Muscle layer of colon (tissue), 2 donors: Measurements from ENCODE around the gene SSR2.
A peak's percentile ranks its signal among the peaks of the same experiment; 100 is the strongest.

Experiments used
- H3K27ac ChIP-seq: one replicate; pipeline ENCODE4 v1.7.0; 2013; ENCODE audit warnings: low read depth, mild to moderate bottlenecking, low read length, moderate library complexity
- H3K27me3 ChIP-seq, 2 donors: one replicate each; pipeline ENCODE4 v1.7.0; 2013; ENCODE audit warnings: low read length in 2 of 2, mild to moderate bottlenecking in 2 of 2; ENCODE audit not compliant: insufficient read depth in 2 of 2, control insufficient read depth in 1 of 2
- H3K36me3 ChIP-seq: one replicate; pipeline ENCODE4 v1.7.0; 2013; ENCODE audit warnings: mild to moderate bottlenecking, low read length; ENCODE audit not compliant: insufficient read depth
- H3K4me1 ChIP-seq: one replicate; pipeline ENCODE4 v1.7.0; 2013; ENCODE audit warnings: mild to moderate bottlenecking, low read length; ENCODE audit not compliant: insufficient read depth
- H3K4me3 ChIP-seq, 2 donors: one replicate each; pipeline ENCODE4 v1.7.0; 2013; ENCODE audit warnings: low read length in 2 of 2, low read depth in 1 of 2, mild to moderate bottlenecking in 1 of 2, moderate library complexity in 1 of 2
- H3K9ac ChIP-seq: one replicate; pipeline ENCODE4 v1.7.0; 2013; ENCODE audit warnings: low read length
- H3K9me3 ChIP-seq: one replicate; pipeline ENCODE4 v1.7.0; 2013; ENCODE audit warnings: mild to moderate bottlenecking, low read length
- donor health status: abdominal sarcoma.
- donor health status: Adenocarcinoma of cecum.

SSR2 gene

DNA sequence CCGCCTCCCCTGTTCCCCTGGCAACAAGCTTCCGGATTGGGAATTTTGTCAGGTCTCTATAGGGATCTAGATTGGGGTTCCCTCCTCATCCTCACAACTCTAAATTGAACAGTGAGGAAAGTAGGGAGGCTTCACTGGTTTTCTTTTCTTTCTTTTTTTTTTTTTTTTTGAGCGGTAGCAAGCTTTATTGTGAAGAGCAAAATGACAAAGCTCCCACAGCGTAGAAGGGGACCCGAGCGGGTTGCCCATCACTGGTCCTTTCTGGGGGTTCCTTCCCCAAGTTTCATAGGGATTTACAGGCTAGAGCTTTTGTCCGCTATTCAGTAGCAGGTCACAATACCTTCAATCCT is 52.7 kb downstream of the SSR2 start:
- H3K9ac ChIP-seq: no peak overlapping the region
- peaks cover 53% of the 10 kb centered on the region for H3K36me3 ChIP-seq
- H3K27me3 ChIP-seq: no peaks in the 10 kb centered on the region
- H3K4me3 ChIP-seq: peak overlapping the region in 1 of 2 donors; percentile 24
- peaks cover 51% of the 10 kb centered on the region for H3K4me1 ChIP-seq
- H3K9me3 ChIP-seq: no peaks in the 10 kb centered on the region
- H3K27ac ChIP-seq: peak overlapping the region; percentile 13

DNA sequence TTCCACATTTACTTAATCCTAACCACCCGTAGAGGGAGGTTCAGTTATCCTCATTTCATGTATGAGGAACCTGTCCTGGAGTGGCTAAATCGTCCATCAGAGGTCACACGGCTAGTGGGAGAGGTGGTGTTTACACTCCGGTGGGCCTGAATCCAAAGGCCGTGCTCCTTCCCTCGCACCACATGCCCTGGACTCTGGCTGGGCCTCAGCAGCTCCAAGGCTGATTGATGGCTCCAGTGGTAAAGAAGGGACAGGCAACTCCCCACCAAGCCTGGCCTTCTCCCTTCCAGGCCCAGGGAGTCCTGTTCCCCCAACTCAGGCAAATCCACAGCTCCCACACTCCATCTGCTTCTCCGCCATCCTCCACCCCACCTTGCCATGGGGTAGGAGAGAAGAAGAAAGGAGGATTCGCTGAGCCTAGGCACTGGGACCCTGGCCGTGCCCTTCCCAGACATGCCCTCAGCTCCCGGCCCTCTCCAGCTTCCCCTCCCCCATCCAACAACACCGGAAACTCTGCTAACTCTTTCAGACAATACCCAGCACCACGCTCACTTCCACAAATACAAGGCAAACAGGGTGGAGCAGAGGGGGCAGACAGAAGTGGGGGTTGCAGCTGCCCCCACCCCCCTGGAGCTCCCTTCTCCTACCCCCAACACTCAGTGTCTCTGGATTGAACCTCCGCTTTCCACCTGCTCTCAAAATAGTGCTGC is 53.3 kb downstream of the SSR2 start:
- H3K27me3 ChIP-seq: no peaks in the 10 kb centered on the region
- H3K4me1 ChIP-seq: peaks cover 51% of the 10 kb centered on the region
- H3K4me3 ChIP-seq: peak overlapping the region in 1 of 2 donors; percentile 24
- no peaks in the 10 kb centered on the region for H3K9me3 ChIP-seq
- H3K36me3 ChIP-seq: peaks cover 58% of the 10 kb centered on the region
- no peak overlapping the region for H3K9ac ChIP-seq
- H3K27ac ChIP-seq: peak overlapping the region; percentile 20

DNA sequence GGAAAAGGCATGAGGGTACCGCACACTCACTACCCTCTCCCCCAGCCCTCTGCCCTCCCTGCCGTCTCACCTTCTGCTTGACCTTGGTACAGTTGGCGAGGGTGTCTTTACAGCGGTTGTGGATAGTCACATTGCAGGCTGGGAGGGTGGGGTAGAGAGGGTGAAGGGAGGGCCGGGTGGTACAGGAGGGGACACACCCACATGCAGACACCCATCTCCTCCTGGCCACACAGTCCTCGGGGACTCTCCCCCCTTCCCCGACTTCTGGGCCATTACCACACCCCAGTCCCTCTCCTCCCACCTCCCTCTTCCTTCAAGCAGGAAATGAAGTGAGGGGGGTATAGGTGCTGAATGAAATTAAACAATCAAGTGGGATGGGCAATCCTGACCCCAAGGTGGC is 54.0 kb downstream of the SSR2 start:
- no peak overlapping the region for H3K9ac ChIP-seq
- H3K4me1 ChIP-seq: peaks cover 48% of the 10 kb centered on the region
- H3K27ac ChIP-seq: peak overlapping the region; percentile 44
- peaks cover 66% of the 10 kb centered on the region for H3K36me3 ChIP-seq
- no peaks in the 10 kb centered on the region for H3K9me3 ChIP-seq
- no peaks in the 10 kb centered on the region for H3K27me3 ChIP-seq
- H3K4me3 ChIP-seq: peak overlapping the region in 1 of 2 donors; percentile 24

DNA sequence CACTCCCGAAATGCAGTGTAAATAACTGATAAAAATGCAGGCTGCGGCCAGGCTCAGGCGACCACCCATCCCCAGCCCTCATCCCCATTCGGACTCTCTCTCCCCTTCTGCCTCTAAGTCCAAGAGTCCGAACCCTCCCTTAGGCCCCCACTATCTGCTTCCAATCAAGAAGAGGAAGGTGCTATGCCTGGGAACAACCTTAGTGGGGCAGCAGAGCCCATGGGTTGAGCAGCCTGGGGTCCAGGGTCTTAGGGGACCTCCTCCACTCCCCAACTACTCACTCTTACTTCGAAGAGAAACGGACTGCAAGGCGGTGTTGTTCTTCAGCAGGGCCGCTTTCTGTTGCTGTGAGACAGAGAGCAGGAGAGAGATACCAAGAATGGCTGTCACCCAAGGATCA is 54.6 kb downstream of the SSR2 start:
- Histone ChIP-seq H3K4me1 (peaks cover 48% of the 10 kb centered on the region), H3K9me3 (no peaks in the 10 kb centered on the region), H3K27ac (peak overlapping the region; percentile 23), H3K27me3 (no peaks in the 10 kb centered on the region), H3K36me3 (peaks cover 71% of the 10 kb centered on the region), H3K4me3 (no peak overlapping the region), H3K9ac (no peak overlapping the region)

DNA sequence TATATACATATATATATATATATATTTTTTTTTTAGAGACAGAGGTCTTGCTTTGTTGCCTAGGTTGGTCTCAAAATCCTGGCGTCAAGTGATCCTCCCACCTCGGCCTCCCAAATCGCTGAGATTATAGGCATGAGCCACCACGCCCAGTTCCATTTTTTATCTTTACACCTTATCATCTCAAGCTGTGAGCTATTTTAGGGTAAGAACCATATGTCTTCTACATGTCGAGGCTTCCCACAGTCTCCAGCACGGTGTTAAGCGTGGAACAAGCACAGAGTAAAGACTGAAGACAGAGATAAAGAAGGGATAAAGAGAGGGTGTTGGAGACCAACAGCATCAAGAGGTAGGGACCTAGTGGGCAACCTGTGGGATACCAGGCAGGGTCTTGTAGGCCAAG is 56.6 kb downstream of the SSR2 start:
- no peaks in the 10 kb centered on the region for H3K9me3 ChIP-seq
- H3K27me3 ChIP-seq: no peaks in the 10 kb centered on the region
- no peak overlapping the region for H3K27ac ChIP-seq
- no peak overlapping the region for H3K9ac ChIP-seq
- peaks cover 29% of the 10 kb centered on the region for H3K4me1 ChIP-seq
- H3K4me3 ChIP-seq: no peak overlapping the region
- H3K36me3 ChIP-seq: peaks cover 80% of the 10 kb centered on the region

DNA sequence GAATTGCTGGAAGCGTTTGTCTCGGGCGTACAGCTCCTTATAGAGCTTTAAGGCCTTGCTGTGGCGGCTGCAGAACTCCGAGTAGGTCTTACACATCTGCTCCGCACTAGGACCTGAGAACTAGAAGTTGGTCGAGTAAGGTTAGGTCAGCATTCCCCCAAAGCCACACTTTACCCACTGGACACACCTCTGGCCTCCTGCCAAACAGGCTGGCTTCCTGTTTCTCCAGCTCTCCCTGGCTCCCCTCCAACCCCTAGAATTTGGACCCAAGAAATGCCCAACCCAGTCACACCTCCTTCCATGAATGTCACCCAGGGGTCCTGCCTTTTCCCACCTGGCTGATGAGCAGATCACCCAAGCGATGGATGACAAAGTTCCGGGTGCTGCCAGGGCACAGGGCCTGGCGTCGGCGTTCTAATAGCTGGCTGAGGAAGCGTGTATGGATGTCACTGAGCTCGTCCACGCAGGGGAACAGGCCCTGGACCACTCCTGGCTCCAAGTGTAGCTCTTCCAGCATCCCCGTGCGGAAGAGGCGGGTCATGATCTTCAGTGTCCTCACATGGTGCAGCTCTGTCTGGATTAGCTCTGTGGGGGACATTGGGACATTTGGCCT is 58.0 kb downstream of the SSR2 start:
- Histone ChIP-seq H3K4me3 (no peak overlapping the region), H3K9me3 (no peaks in the 10 kb centered on the region), H3K4me1 (peaks cover 15% of the 10 kb centered on the region), H3K27ac (no peak overlapping the region), H3K36me3 (peaks cover 82% of the 10 kb centered on the region), H3K27me3 (no peaks in the 10 kb centered on the region), H3K9ac (no peak overlapping the region)

DNA sequence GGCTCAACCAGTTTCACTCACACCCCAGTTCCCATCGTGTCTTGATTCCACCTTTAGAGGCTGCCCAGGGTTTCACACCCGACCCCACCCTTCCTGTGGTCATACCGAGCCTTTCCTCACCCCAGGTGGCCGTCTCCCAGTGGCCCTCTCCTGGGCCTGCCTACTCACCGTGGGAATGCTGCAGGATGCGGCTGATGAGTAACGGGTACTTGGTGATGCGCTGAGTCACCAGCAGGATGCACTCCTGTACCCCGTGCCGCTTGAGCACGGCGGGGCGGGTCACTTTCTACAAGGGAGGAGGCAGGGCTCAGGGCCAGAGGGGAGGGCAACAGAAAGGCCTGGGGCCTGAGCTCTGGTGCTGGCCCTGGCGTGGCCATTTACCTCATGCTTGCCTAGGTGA is 58.8 kb downstream of the SSR2 start:
- no peaks in the 10 kb centered on the region for H3K27me3 ChIP-seq
- no peak overlapping the region for H3K9ac ChIP-seq
- no peak overlapping the region for H3K27ac ChIP-seq
- no peak overlapping the region for H3K4me3 ChIP-seq
- peaks cover 7% of the 10 kb centered on the region for H3K4me1 ChIP-seq
- no peaks in the 10 kb centered on the region for H3K9me3 ChIP-seq
- peaks cover 83% of the 10 kb centered on the region for H3K36me3 ChIP-seq

DNA sequence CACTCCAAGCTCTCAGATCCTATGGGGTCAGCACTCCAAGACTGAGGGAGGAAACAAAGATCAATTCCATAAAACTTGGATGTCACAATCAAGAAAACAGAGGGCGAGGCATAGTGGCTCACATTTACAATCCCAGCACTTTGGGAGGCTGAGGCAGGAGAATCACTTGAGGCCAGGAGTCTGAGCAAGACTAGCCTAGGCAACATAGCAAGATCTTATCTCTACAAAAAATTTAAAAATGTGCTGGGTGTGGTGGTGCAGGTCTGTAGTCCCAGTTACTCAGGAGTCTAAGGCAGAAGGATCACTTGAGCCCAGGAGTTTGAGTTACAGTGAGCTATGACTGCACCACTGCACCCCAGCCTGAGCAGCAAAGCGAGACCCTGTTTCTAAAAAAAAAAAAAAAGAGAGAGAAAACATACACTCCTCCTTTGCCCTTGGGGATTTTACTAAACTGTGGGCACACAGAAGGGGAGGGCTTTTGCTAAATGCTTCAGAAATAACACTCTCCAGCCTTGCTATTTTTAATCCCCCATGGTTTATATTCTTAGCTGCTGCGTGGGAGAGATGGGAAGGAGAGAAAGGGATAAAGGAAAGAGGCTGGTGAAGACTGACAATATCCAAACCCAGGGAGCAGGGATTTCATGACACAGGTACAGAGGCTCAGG is 60.5 kb downstream of the SSR2 start:
- Histone ChIP-seq H3K4me1 (peaks cover 6% of the 10 kb centered on the region), H3K27me3 (no peaks in the 10 kb centered on the region), H3K9me3 (no peaks in the 10 kb centered on the region), H3K9ac (no peak overlapping the region), H3K27ac (peak overlapping the region; percentile 44), H3K4me3 (no peak overlapping the region), H3K36me3 (peaks cover 70% of the 10 kb centered on the region)
